AG09309 (cell line): ENCODE measurements around the gene TRPM1.
A peak's percentile ranks its signal among the peaks of the same experiment; 100 is the strongest.

Experiments
- DNase-seq: peaks from one replicate; pipeline ENCODE4 v3.0.0-alpha.2; 2010; ENCODE audit warnings: low read depth
- H3K4me3 ChIP-seq: 2 replicates; pipeline ENCODE4 v1.5.1; 2011; ENCODE audit warnings: mild to moderate bottlenecking, low read depth, low read length, moderate library complexity; ENCODE audit not compliant: control insufficient read depth
- CTCF ChIP-seq: IDR thresholded peaks from 2 replicates; pipeline ENCODE4 v1.5.1; 2011; ENCODE audit warnings: mild to moderate bottlenecking, low read depth, low read length, inconsistent platforms; ENCODE audit not compliant: insufficient read depth, control insufficient read depth; ENCODE audit errors: missing control alignments

The TRPM1 gene

GRCh38 chr15:31067890-31068603 lies 33.5 kb downstream of the TRPM1 start:
- H3K4me3 ChIP-seq: no peak overlapping the region
- TF ChIP-seq CTCF: no peak
- no peak for DNase-seq

- no peak for TF ChIP-seq CTCF
- H3K4me3 ChIP-seq: no peak overlapping the region
- DNase-seq: no peak
These were observed 35.7 kb downstream of the TRPM1 start for GRCh38 chr15:31065824-31066223.

- DNase-seq: no peak
- TF ChIP-seq CTCF: no peak
- H3K4me3 ChIP-seq: no peak overlapping the region
These were observed 38.6 kb downstream of the TRPM1 start for GRCh38 chr15:31062911-31063310.

- DNase-seq: peak; percentile 25
- no peak for TF ChIP-seq CTCF
- no peak overlapping the region for H3K4me3 ChIP-seq
These were observed 39.1 kb downstream of the TRPM1 start for GRCh38 chr15:31062310-31062847.

GRCh38 chr15:31060429-31061140 lies 40.9 kb downstream of the TRPM1 start:
- TF ChIP-seq CTCF: no peak

GRCh38 chr15:31058236-31058962 lies 43.1 kb downstream of the TRPM1 start:
- DNase-seq: no peak
- H3K4me3 ChIP-seq: no peak overlapping the region
- TF ChIP-seq CTCF: no peak

More at GRCh38 chr15:31060429-31061140, 40.9 kb downstream of the TRPM1 start:
- DNase-seq: no peak
- H3K4me3 ChIP-seq: no peak overlapping the region
